GM12875 (cell line): ENCODE data around the gene SNX7.

Experiments
- H3K4me3 ChIP-seq: one replicate; pipeline ENCODE4 v1.5.1; 2011; ENCODE audit warnings: low read depth, low read length, control low read depth
- TF ChIP-seq, protein P1 (sequence below): IDR thresholded peaks from 2 replicates; pipeline ENCODE4 v1.5.1; 2011; ENCODE audit warnings: low read depth, mild to moderate bottlenecking, control low read depth, inconsistent platforms, low read length, moderate library complexity, borderline replicate concordance; ENCODE audit not compliant: insufficient read depth

The SNX7 gene, protein sequence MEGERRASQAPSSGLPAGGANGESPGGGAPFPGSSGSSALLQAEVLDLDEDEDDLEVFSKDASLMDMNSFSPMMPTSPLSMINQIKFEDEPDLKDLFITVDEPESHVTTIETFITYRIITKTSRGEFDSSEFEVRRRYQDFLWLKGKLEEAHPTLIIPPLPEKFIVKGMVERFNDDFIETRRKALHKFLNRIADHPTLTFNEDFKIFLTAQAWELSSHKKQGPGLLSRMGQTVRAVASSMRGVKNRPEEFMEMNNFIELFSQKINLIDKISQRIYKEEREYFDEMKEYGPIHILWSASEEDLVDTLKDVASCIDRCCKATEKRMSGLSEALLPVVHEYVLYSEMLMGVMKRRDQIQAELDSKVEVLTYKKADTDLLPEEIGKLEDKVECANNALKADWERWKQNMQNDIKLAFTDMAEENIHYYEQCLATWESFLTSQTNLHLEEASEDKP

DNA sequence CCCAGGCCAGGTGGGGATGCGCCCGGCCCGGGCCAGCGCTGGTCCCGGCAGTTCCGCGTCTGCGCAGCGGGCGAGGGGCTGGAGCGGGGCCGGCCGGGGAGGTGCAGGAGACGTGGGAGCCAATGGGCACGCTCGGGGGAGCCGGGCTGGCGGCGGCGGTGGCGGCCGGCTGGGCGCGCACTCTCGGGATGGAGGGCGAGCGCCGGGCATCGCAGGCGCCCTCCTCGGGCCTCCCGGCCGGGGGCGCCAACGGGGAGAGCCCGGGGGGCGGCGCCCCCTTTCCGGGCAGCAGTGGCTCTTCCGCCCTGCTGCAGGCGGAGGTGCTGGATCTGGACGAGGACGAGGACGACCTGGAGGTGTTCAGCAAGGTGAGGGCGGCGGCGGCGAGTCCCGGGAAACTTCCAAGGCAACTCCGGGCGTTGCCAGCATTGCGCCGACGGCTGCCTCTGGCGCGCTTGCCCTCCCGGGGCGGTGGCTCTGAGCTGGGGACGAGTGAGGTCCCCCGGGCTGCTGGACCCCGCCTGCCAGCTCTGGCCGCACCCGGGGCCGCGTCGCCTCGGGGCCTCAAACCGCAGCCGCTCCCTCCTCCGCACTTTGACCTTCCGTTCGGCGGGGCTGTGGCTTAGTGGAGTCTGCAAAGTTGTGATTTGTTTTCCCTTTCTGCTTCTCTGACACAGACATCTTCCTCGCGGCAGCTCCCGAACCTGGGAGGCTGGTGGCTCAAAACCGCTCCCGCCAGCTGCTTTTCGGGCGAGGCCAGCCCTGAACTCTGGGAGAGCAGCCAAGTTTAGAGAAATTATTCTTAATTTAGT, at the start of gene SNX7:
TSS of gene SNX7 (plus strand) at position 178 of the 812 bp plus-strand sequence. CDS start at position 189, 11 bp downstream.
- H3K4me3 ChIP-seq: peak within 1 kb of the TSS; percentile 32
- TF ChIP-seq, protein P1, sequence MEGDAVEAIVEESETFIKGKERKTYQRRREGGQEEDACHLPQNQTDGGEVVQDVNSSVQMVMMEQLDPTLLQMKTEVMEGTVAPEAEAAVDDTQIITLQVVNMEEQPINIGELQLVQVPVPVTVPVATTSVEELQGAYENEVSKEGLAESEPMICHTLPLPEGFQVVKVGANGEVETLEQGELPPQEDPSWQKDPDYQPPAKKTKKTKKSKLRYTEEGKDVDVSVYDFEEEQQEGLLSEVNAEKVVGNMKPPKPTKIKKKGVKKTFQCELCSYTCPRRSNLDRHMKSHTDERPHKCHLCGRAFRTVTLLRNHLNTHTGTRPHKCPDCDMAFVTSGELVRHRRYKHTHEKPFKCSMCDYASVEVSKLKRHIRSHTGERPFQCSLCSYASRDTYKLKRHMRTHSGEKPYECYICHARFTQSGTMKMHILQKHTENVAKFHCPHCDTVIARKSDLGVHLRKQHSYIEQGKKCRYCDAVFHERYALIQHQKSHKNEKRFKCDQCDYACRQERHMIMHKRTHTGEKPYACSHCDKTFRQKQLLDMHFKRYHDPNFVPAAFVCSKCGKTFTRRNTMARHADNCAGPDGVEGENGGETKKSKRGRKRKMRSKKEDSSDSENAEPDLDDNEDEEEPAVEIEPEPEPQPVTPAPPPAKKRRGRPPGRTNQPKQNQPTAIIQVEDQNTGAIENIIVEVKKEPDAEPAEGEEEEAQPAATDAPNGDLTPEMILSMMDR: no peak

DNA sequence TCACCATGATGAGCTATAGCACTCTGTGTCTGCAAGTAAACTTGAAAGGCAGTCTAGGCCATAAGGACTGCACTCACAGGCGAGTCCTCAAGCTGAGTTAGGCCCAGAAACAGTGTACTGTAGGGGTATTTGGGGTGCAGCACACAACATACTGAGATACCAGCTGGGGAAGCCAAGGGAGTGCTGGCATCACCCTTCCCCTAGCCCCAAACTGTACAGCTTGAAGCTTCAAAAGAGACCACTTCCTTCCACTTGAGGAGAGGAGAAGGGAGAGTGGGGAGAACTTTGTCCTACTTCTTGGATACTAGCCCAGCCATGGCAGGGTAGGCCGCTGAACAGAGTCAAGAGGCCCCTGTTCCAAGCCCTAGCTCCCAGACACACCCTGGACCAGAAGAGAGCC, 24.2 kb upstream of the SNX7 start:
- no peak overlapping the region for H3K4me3 ChIP-seq
- TF ChIP-seq, protein P1: no peak

DNA sequence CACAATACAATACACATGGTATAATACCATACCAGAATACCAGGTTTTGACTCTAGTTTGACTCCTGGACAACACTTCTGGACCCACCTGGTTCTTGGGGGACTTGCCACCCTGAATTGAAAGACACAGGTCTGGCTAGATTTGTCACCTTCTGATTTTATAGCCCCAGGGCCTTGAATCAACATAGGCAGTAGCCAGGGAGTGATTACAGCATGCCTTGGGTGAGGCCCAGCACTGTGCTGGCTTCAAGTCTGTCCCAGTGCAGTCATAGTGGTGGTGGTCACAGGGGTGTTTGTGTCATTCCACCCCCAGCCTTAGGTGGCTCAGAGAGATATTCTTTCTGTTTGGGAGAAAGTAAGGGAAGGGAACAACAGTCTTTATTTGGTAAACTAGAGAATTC, 23.3 kb upstream of the SNX7 start:
- no peak overlapping the region for H3K4me3 ChIP-seq
- TF ChIP-seq, protein P1: no peak

DNA sequence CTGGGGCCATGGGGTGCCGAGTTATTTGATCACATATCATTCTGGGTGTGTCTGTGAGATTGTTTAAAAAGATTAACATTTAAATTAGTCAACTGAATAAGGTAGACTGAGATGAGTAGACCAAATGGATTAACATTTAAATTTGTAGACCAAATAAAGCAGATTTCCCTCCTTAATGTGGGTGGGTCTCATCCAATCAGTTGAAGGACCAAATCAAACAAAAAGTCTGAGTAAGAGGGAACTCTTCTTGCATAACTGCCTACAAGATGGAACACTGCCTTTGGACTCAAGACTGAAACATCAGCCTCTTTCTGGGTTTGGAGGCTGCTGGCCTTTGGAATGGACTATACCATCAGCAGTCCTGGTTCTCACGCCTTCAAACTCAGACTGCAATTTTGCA, 17.0 kb upstream of the SNX7 start:
- TF ChIP-seq, protein P1: no peak
- no peak overlapping the region for H3K4me3 ChIP-seq

DNA sequence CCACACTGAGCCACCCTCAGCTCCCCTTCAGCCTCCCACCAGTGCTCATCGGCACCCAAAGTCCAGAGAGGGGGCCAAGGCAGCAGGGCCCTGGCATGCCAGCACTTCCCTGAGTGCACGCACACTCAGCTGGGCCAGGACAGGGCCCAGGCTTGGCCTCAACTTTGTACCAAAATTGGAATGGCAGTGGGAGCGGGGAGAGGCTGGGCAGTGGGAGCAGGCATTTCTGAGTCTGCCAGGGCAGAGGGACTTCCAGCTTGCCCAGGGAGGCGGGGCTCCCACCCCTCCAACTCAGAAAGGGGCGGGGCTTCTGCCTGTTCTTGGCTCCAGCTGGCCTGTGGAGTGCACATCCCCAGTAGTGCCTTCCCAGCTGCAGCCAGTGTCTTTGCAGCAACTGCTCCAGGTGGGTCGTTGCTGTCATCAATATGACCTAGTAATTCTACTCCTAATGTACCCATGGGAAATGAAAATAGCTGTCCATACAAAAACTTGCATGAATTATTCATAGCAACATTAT, 10.3 kb upstream of the SNX7 start:
- no peak overlapping the region for H3K4me3 ChIP-seq
- TF ChIP-seq, protein P1: no peak

DNA sequence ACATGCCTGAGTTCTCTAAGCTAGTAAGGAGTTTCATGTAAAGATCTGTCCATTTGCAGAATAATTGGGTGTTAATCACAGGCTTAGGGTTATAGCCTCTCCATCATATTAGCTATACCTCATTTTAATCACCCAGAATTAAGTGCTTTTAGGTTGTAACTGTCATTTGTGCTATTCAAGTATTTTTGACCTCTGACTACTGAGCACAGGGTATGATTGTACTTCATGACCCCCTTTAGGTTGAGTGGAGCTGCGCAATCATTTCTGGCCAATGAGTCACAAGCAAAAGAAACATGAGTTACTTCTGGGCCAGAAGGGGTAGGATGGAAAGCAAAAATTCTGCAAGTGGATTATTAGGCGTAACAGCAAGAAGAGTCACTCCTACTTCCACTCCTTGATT, 8.4 kb upstream of the SNX7 start:
- no peak overlapping the region for H3K4me3 ChIP-seq
- TF ChIP-seq, protein P1: no peak
